ENCODE results near the gene KCNMB4.

KCNMB4 gene

GRCh38 chr12:70463997-70464396 lies 97.9 kb downstream of the KCNMB4 start:
- H3K9me3 ChIP-seq (ENCODE audit: severe bottlenecking), result no peaks in the 10 kb centered on the region
- no peak overlapping the region for H3K27ac ChIP-seq (ENCODE audit: poor library complexity, severe bottlenecking)
- H3K4me3 ChIP-seq (ENCODE audit: severe bottlenecking), result no peak overlapping the region
- H3K36me3 ChIP-seq (ENCODE audit: low read depth), result no peaks in the 10 kb centered on the region
- ATAC-seq (ENCODE audit: low read depth), result no peak
- H3K27me3 ChIP-seq (ENCODE audit: insufficient read depth, poor library complexity, severe bottlenecking), result no peaks in the 10 kb centered on the region
- H3K4me1 ChIP-seq (ENCODE audit: insufficient read depth, poor library complexity, severe bottlenecking), result no peaks in the 10 kb centered on the region
- DNase-seq (ENCODE audit: low spot score), result no peak
- TF ChIP-seq CTCF (IDR thresholded peaks at IDR 0.05; ENCODE audit: poor library complexity, severe bottlenecking), result no peak

- no peak for TF ChIP-seq CTCF (IDR thresholded peaks at IDR 0.05; ENCODE audit: poor library complexity, severe bottlenecking)
- H3K36me3 ChIP-seq (ENCODE audit: low read depth), result no peaks in the 10 kb centered on the region
- H3K27ac ChIP-seq (ENCODE audit: poor library complexity, severe bottlenecking), result no peak overlapping the region
- no peak overlapping the region for H3K4me3 ChIP-seq (ENCODE audit: severe bottlenecking)
- H3K4me1 ChIP-seq (ENCODE audit: insufficient read depth, poor library complexity, severe bottlenecking), result no peaks in the 10 kb centered on the region
- H3K27me3 ChIP-seq (ENCODE audit: insufficient read depth, poor library complexity, severe bottlenecking), result no peaks in the 10 kb centered on the region
- H3K9me3 ChIP-seq (ENCODE audit: severe bottlenecking), result no peaks in the 10 kb centered on the region
- ATAC-seq (ENCODE audit: low read depth) (no peak), DNase-seq (ENCODE audit: low spot score) (no peak)
Observed at GRCh38 chr12:70466753-70467152, 100.7 kb downstream of the KCNMB4 start.

- no peaks in the 10 kb centered on the region for H3K36me3 ChIP-seq (ENCODE audit: low read depth)
- TF ChIP-seq CTCF (IDR thresholded peaks at IDR 0.05; ENCODE audit: poor library complexity, severe bottlenecking), result no peak
- H3K4me3 ChIP-seq (ENCODE audit: severe bottlenecking), result no peak overlapping the region
- no peaks in the 10 kb centered on the region for H3K9me3 ChIP-seq (ENCODE audit: severe bottlenecking)
- no peak for ATAC-seq (ENCODE audit: low read depth)
- H3K27me3 ChIP-seq (ENCODE audit: insufficient read depth, poor library complexity, severe bottlenecking), result no peaks in the 10 kb centered on the region
- no peaks in the 10 kb centered on the region for H3K4me1 ChIP-seq (ENCODE audit: insufficient read depth, poor library complexity, severe bottlenecking)
- H3K27ac ChIP-seq (ENCODE audit: poor library complexity, severe bottlenecking), result no peak overlapping the region
- DNase-seq (ENCODE audit: low spot score), result no peak
Observed at GRCh38 chr12:70467476-70467875, 101.4 kb downstream of the KCNMB4 start.

GRCh38 chr12:70467918-70468733 lies 102.0 kb downstream of the KCNMB4 start:
- Histone ChIP-seq H3K9me3 (ENCODE audit: severe bottlenecking) (no peaks in the 10 kb centered on the region), H3K4me3 (ENCODE audit: severe bottlenecking) (no peak overlapping the region), H3K27me3 (ENCODE audit: insufficient read depth, poor library complexity, severe bottlenecking) (no peaks in the 10 kb centered on the region), H3K36me3 (ENCODE audit: low read depth) (no peaks in the 10 kb centered on the region), H3K4me1 (ENCODE audit: insufficient read depth, poor library complexity, severe bottlenecking) (no peaks in the 10 kb centered on the region), H3K27ac (ENCODE audit: poor library complexity, severe bottlenecking) (no peak overlapping the region)
- DNase-seq (ENCODE audit: low spot score), result no peak
- TF ChIP-seq CTCF (IDR thresholded peaks at IDR 0.05; ENCODE audit: poor library complexity, severe bottlenecking), result no peak
- no peak for ATAC-seq (ENCODE audit: low read depth)

GRCh38 chr12:70468741-70469140 lies 102.7 kb downstream of the KCNMB4 start:
- no peaks in the 10 kb centered on the region for H3K36me3 ChIP-seq (ENCODE audit: low read depth)
- no peak overlapping the region for H3K4me3 ChIP-seq (ENCODE audit: severe bottlenecking)
- DNase-seq (ENCODE audit: low spot score), result no peak
- no peak for TF ChIP-seq CTCF (IDR thresholded peaks at IDR 0.05; ENCODE audit: poor library complexity, severe bottlenecking)
- no peaks in the 10 kb centered on the region for H3K4me1 ChIP-seq (ENCODE audit: insufficient read depth, poor library complexity, severe bottlenecking)
- no peaks in the 10 kb centered on the region for H3K27me3 ChIP-seq (ENCODE audit: insufficient read depth, poor library complexity, severe bottlenecking)
- H3K9me3 ChIP-seq (ENCODE audit: severe bottlenecking), result no peaks in the 10 kb centered on the region
- no peak overlapping the region for H3K27ac ChIP-seq (ENCODE audit: poor library complexity, severe bottlenecking)
- no peak for ATAC-seq (ENCODE audit: low read depth)

Measured in RWPE2 (cell line).